GM20000 (cell line): ENCODE measurements around the gene ADGRG6.

ENCODE experiments used
- DNase-seq: peaks from one replicate; pipeline ENCODE4 v3.0.0; 2012; ENCODE audit warnings: low spot score
- TF ChIP-seq, protein P1 (sequence below): IDR thresholded peaks from 2 replicates; pipeline ENCODE4 v1.5.1; 2012; ENCODE audit warnings: mild to moderate bottlenecking, control low read depth; ENCODE audit errors: extremely low read depth, missing control alignments

Gene ADGRG6

GRCh38 chr6:142400495-142400894, 98.7 kb downstream of the ADGRG6 start:
- TF ChIP-seq, protein P1, sequence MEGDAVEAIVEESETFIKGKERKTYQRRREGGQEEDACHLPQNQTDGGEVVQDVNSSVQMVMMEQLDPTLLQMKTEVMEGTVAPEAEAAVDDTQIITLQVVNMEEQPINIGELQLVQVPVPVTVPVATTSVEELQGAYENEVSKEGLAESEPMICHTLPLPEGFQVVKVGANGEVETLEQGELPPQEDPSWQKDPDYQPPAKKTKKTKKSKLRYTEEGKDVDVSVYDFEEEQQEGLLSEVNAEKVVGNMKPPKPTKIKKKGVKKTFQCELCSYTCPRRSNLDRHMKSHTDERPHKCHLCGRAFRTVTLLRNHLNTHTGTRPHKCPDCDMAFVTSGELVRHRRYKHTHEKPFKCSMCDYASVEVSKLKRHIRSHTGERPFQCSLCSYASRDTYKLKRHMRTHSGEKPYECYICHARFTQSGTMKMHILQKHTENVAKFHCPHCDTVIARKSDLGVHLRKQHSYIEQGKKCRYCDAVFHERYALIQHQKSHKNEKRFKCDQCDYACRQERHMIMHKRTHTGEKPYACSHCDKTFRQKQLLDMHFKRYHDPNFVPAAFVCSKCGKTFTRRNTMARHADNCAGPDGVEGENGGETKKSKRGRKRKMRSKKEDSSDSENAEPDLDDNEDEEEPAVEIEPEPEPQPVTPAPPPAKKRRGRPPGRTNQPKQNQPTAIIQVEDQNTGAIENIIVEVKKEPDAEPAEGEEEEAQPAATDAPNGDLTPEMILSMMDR, result no peak

GRCh38 chr6:142401838-142402237, 100.0 kb downstream of the ADGRG6 start:
- TF ChIP-seq, protein P1, result no peak
- no peak for DNase-seq

More at GRCh38 chr6:142400495-142400894, 98.7 kb downstream of the ADGRG6 start:
- no peak for DNase-seq

GRCh38 chr6:142404751-142405150, 102.9 kb downstream of the ADGRG6 start:
- TF ChIP-seq, protein P1, result no peak
- DNase-seq, result no peak

DNA sequence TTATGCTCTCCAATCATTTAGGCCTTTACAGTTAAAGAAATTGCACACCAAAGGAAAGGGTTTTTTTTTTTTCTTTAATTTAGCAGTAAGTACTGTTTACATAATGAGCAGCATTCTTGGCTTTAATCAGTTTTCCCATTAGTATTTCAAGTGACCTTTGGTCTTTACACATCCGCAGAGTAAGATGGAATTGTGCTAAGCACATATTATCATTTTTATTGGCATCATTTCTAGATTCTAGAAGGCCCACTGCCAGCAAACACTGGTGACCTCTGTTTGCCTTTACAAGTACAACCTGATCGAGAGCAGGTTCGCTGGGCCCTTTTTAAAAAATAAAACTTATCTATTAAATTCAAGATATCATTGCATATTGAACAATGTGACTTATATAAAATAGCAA, 104.3 kb downstream of the ADGRG6 start:
- no peak for DNase-seq
- TF ChIP-seq, protein P1, result no peak

- DNase-seq, result no peak
- TF ChIP-seq, protein P1, result no peak
These were observed 106.0 kb downstream of the ADGRG6 start for GRCh38 chr6:142407685-142408273.

DNA sequence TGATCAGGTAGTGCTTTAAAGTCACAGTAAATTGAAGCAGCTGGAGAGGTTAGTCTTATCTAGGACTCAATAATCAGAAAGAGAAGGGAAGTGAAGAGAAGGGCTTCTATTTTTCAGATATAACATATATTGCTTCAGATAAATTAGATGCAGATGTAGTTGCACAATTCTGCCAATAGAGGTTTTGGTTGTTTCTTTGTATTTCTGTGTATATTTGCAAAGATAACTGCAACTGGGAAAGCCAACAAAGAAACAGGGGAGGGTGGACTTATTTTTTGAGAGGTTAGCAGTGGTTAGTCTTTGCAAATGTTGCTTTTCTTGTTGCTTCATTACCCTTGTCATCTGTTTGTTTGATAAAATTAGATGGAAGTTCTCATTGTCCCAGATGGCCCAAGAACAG, 106.6 kb downstream of the ADGRG6 start:
- DNase-seq, result no peak
- TF ChIP-seq, protein P1, result no peak

DNA sequence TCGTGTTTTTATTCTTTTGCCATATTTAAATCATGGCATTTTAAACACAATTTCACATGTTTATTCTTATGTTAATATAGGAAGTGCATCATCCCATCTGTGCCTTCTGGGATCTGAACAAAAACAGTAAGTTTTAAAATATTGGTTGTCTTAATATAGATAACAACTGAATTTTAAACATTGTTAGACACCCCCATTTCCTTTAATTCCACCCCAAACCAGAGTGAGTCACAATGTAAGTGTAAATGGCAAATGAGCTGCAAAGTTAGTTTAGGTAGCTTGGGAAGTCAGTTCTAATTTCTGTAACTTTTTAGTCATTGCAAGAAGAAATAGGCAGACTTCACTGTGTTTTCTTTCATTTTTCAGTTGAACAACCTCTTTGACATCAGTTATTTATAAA, 108.0 kb downstream of the ADGRG6 start:
- no peak for DNase-seq

More for the DNA sequence above, 108.0 kb downstream of the ADGRG6 start:
- TF ChIP-seq, protein P1, result no peak
